GM18505 (cell line): ENCODE results near the gene FJX1.
A peak's percentile ranks its signal among the peaks of the same experiment; 100 is the strongest.

Source experiments
- ATAC-seq: cut with Tn5 transposase; IDR thresholded peaks from one replicate; pipeline ENCODE4 v1.9.1; 2021; ENCODE audit not compliant: unreplicated experiment
- POLR2A ChIP-seq: IDR thresholded peaks from 4 replicates; pipeline ENCODE4 v1.6.1; 2011; ENCODE audit warnings: borderline replicate concordance; ENCODE audit not compliant: insufficient read depth, insufficient read length; ENCODE audit errors: extremely low read depth

The FJX1 gene

GRCh38 chr11:35615921-35616900 is 2.0 kb upstream of the FJX1 start:
- no peak for ATAC-seq
- TF ChIP-seq POLR2A = no peak

GRCh38 chr11:35617316-35617686 is 959 bp upstream of the FJX1 start:
- ATAC-seq = no peak
- no peak for TF ChIP-seq POLR2A

GRCh38 chr11:35618497-35619115 is 346 bp downstream of the FJX1 start:
- ATAC-seq = peak; percentile 54
- TF ChIP-seq POLR2A = no peak

GRCh38 chr11:35619116-35619854 is 1.0 kb downstream of the FJX1 start:
- peak; percentile 37 for ATAC-seq
- TF ChIP-seq POLR2A = no peak

- no peak for ATAC-seq
- TF ChIP-seq POLR2A = no peak
Measured at GRCh38 chr11:35619855-35620640, 1.8 kb downstream of the FJX1 start.

GRCh38 chr11:35620795-35621194 is 2.5 kb downstream of the FJX1 start:
- TF ChIP-seq POLR2A = no peak
- no peak for ATAC-seq

- no peak for ATAC-seq
- no peak for TF ChIP-seq POLR2A
Measured at GRCh38 chr11:35621620-35622019, 3.4 kb downstream of the FJX1 start.

- no peak for ATAC-seq
- TF ChIP-seq POLR2A = no peak
Measured at GRCh38 chr11:35622070-35622469, 3.8 kb downstream of the FJX1 start.

GRCh38 chr11:35623621-35624168 is 5.4 kb downstream of the FJX1 start:
- ATAC-seq = no peak
- no peak for TF ChIP-seq POLR2A

GRCh38 chr11:35624316-35624715 is 6.1 kb downstream of the FJX1 start:
- TF ChIP-seq POLR2A = no peak

GRCh38 chr11:35624781-35625180 is 6.5 kb downstream of the FJX1 start:
- no peak for ATAC-seq
- no peak for TF ChIP-seq POLR2A

More at GRCh38 chr11:35624316-35624715, 6.1 kb downstream of the FJX1 start:
- ATAC-seq = no peak

GRCh38 chr11:35626501-35626900 is 8.2 kb downstream of the FJX1 start:
- ATAC-seq = no peak
- TF ChIP-seq POLR2A = no peak

GRCh38 chr11:35629511-35629910 is 11.3 kb downstream of the FJX1 start:
- no peak for ATAC-seq
- TF ChIP-seq POLR2A = no peak

- no peak for ATAC-seq
- no peak for TF ChIP-seq POLR2A
Measured at GRCh38 chr11:35629914-35630313, 11.7 kb downstream of the FJX1 start.
